Endothelial cell (in vitro differentiated cells): ENCODE measurements around the gene ARHGEF25. TPM values are rescaled to one million over a fixed set of nuclear protein-coding genes. Genes with fewer than 3 reads are reported as not detected.
"Not testable (repeated sequence)": the region's sequence is repeated elsewhere in the genome, so short reads cannot be mapped to it uniquely, and the experiment has no call there.

ENCODE experiments used
- DNase-seq: peaks from one replicate; pipeline ENCODE4 v3.0.0; 2021; ENCODE audit warnings: low spot score
- H3K27ac Mint-ChIP-seq: one replicate; pipeline ENCODE4 v1.8.0; 2021; ENCODE audit warnings: mixed read lengths, inconsistent platforms; ENCODE audit not compliant: unreplicated experiment
- H3K27me3 Mint-ChIP-seq: one replicate; pipeline ENCODE4 v1.8.0; 2021; ENCODE audit warnings: mild to moderate bottlenecking, moderate library complexity, mixed read lengths, inconsistent platforms; ENCODE audit not compliant: unreplicated experiment
- H3K36me3 Mint-ChIP-seq: one replicate; pipeline ENCODE4 v1.8.0; 2021; ENCODE audit warnings: mild to moderate bottlenecking, low read depth, mixed read lengths, inconsistent platforms; ENCODE audit not compliant: unreplicated experiment
- H3K4me1 Mint-ChIP-seq: one replicate; pipeline ENCODE4 v1.8.0; 2021; ENCODE audit warnings: mild to moderate bottlenecking, mixed read lengths, inconsistent platforms; ENCODE audit not compliant: unreplicated experiment
- H3K4me3 Mint-ChIP-seq: one replicate; pipeline ENCODE4 v1.8.0; 2021; ENCODE audit warnings: mild to moderate bottlenecking, mixed read lengths, inconsistent platforms; ENCODE audit not compliant: unreplicated experiment
- H3K9me3 Mint-ChIP-seq: one replicate; pipeline ENCODE4 v1.8.0; 2021; ENCODE audit warnings: mixed read lengths, inconsistent platforms; ENCODE audit not compliant: unreplicated experiment
- CTCF ChIP-seq: fragments of 200-600 bp; sonication (generic); IDR thresholded peaks from one replicate; pipeline ENCODE4 v1.5.0; 2021; ENCODE audit warnings: antibody characterized with exemption; ENCODE audit not compliant: unreplicated experiment
- total RNA-seq: library from RNA; stranded (reverse); fragmentation: NEBNext Ultra II Directional; extraction: Animal tissue kit (Norgen Biotek cat#: 25700); gene quantifications from one replicate; pipeline ENCODE4 v1.2.1, GENCODE V29; 2021; ENCODE audit not compliant: unreplicated experiment

ARHGEF25 gene
- total RNA-seq, 1 donor from 2014 or later, result 20.0 TPM

GRCh38 chr12:57586128-57586527 lies 25.1 kb upstream of the ARHGEF25 start:
- TF ChIP-seq CTCF, result no peak
- Mint-ChIP-seq H3K9me3 (no peaks in the 10 kb centered on the region), H3K4me1 (peaks cover 12% of the 10 kb centered on the region), H3K27ac (no peak overlapping the region), H3K27me3 (peaks cover 5% of the 10 kb centered on the region), H3K4me3 (no peak overlapping the region), H3K36me3 (peaks cover 5% of the 10 kb centered on the region)
- DNase-seq, result no peak

- no peak for TF ChIP-seq CTCF
- Mint-ChIP-seq H3K9me3 (no peaks in the 10 kb centered on the region), H3K4me1 (peaks cover 17% of the 10 kb centered on the region), H3K27me3 (peaks cover 7% of the 10 kb centered on the region), H3K27ac (no peak overlapping the region), H3K4me3 (no peak overlapping the region), H3K36me3 (peaks cover 5% of the 10 kb centered on the region)
- DNase-seq, result no peak
These were observed 24.3 kb upstream of the ARHGEF25 start for GRCh38 chr12:57586832-57587429.

- not testable (repeated sequence) for H3K36me3 Mint-ChIP-seq, H3K27ac Mint-ChIP-seq, H3K4me3 Mint-ChIP-seq, H3K9me3 Mint-ChIP-seq, DNase-seq
- H3K4me1 Mint-ChIP-seq, result peaks cover 18% of the 10 kb centered on the region
- H3K27me3 Mint-ChIP-seq, result peaks cover 11% of the 10 kb centered on the region
These were observed 22.2 kb upstream of the ARHGEF25 start for GRCh38 chr12:57588951-57589610.

GRCh38 chr12:57590479-57590863 lies 20.8 kb upstream of the ARHGEF25 start:
- H3K4me3 Mint-ChIP-seq, result peak overlapping the region; percentile 95
- no peaks in the 10 kb centered on the region for H3K9me3 Mint-ChIP-seq
- H3K4me1 Mint-ChIP-seq, result peaks cover 18% of the 10 kb centered on the region
- peak overlapping the region; percentile 85 for H3K27ac Mint-ChIP-seq
- no peak for DNase-seq
- no peak for TF ChIP-seq CTCF
- H3K27me3 Mint-ChIP-seq, result peaks cover 11% of the 10 kb centered on the region
- peaks cover 5% of the 10 kb centered on the region for H3K36me3 Mint-ChIP-seq

- no peak for TF ChIP-seq CTCF
These were observed 20.1 kb upstream of the ARHGEF25 start, which contains the start of gene PIP4K2C for GRCh38 chr12:57590864-57591781. Gene PIP4K2C, plus strand, starts transcription at chr12:57591192. Its CDS starts 98 bp downstream, at chr12:57591290.

More at GRCh38 chr12:57590864-57591781, 20.1 kb upstream of the ARHGEF25 start, which contains the start of gene PIP4K2C:
- H3K9me3 Mint-ChIP-seq, result no peaks in the 10 kb centered on the region
- DNase-seq, result peak; percentile 58
- peaks cover 9% of the 10 kb centered on the region for H3K36me3 Mint-ChIP-seq
- H3K27me3 Mint-ChIP-seq, result peaks cover 11% of the 10 kb centered on the region
- peak within 1 kb of the TSS; percentile 95 for H3K4me3 Mint-ChIP-seq
- peak within 1 kb of the TSS; percentile 85 for H3K27ac Mint-ChIP-seq
- peaks cover 18% of the 10 kb centered on the region for H3K4me1 Mint-ChIP-seq
